ENCODE measurements around the gene FAM72D.
"Not testable (repeated sequence)": the region's sequence is repeated elsewhere in the genome, so short reads cannot be mapped to it uniquely, and the experiment has no call there.

FAM72D gene

DNA sequence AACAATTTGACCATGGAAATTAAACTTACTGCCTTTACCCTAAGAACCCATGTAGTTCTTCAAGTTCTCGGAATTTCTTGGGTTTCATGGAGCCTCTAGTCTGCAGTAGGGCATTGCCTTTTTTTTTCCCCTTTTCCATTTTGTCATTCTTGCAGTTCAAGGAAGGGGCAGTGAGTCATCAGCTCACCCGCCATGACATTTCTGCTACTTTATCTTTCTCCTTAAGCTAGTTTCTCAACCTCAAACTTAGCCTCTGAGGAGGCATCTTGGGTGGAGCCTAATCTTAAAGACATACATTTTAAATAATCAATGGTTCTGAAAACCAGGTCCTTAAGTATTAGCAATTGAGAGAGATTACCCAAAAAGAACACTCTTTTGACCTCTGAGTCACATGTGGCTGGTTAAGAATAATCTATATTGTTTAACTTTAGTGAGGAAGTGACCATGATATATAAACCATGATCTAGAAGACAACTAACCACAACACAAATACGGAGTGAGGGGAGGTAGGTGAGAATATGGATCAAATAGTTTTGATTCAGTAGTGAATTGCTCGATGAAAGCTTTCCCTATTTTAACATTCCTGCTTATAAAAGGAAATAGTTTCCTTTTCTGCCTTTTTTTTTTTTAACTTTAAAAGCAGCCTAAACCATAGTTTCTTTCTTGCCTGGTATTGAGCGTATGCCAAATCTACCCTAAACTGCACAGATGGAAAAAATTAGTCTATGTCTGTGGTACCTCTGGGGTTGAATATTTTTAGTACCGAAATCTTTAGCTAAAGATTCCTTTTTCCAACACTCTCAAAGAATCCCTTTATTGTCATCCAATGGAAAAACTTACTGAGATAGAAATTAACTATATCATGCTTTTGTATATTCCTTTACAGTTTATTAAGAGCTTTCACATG is 20.1 kb downstream of the FAM72D start:
- H3K27ac ChIP-seq, H4K20me1 ChIP-seq, H3K4me1 ChIP-seq, H3K36me3 ChIP-seq, H3K9me3 ChIP-seq, H3K4me2 ChIP-seq, H3K4me3 ChIP-seq, H3K27me3 ChIP-seq, H3K9ac ChIP-seq: not testable (repeated sequence)

DNA sequence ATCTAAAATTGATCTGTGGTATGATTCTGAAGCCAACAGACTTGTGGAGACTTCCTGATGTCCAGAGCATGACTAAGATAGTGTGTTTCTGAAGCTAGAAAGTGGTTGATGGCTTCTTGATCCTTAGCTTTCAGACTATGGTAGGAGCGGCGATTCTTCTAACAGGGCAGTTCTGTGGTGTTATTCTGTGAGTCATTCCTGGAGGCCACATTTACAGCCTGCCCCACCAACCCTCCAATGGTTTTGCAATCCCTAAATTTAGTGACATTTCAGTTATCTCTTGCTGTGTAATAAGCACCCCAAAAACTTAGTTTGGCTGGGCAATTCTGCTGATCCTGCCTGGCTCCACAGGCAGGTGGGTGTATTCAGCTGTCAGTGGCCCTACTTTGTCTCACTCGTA is 24.1 kb downstream of the FAM72D start:
- not testable (repeated sequence) for H3K36me3 ChIP-seq, H3K9me3 ChIP-seq, H3K9ac ChIP-seq, H3K4me3 ChIP-seq, H3K27ac ChIP-seq, H3K27me3 ChIP-seq, H3K4me2 ChIP-seq, H3K4me1 ChIP-seq, H4K20me1 ChIP-seq

DNA sequence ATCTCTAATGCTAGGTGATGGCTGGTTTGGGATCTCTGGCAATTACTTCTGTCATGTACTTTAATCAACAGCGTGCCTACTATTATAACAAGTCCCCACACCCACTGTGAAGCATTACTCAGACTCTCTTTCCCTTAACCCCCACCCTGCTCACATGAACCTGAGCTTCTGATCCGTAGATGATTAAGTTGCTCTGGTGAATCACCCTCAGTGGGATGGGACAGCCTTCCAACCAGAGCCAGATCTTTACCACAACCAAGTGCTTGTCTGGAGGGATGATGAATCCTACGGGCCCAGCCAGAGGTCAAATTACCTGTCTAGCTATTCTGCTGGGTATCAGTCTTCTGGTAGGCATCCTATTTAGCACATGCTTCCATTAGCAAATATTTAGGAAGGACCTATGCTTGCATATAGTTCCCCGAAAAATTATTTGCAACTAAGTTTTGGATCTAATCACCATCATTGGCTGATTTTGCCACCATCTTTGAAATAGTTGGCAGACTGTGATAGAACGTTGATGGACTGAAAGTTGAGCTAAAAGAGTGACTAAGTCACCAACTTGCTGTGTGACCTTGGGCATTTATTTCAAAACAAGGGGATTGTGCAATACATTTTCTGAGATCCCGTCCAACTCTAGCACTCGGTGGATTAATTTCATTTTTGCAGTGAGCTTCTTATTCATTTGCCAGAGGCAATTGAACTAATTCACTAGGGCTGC is 26.7 kb downstream of the FAM72D start:
- H3K27ac ChIP-seq, H3K36me3 ChIP-seq, H3K4me3 ChIP-seq, H3K4me2 ChIP-seq, H3K9me3 ChIP-seq, H3K4me1 ChIP-seq, H3K27me3 ChIP-seq, H3K9ac ChIP-seq, H4K20me1 ChIP-seq: not testable (repeated sequence)

DNA sequence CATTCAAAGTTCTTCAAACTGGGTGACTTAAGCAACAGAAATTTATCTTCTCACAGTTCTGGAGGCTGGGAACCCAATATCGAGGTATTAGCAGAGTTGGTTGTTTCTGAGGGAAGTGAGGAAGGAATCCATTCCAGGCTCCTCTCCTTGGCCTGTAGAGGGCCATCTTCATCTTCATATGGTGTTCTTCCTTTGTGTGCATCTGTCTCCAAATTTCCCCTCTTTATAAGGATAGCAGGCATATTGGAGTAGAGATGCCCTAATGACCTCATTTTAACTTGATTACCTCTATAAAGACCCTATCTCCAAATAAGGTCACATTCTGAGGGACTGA is 27.3 kb downstream of the FAM72D start:
- not testable (repeated sequence) for H3K36me3 ChIP-seq, H3K4me1 ChIP-seq, H3K27me3 ChIP-seq, H3K9me3 ChIP-seq, H3K4me2 ChIP-seq, H3K9ac ChIP-seq, H3K4me3 ChIP-seq, H3K27ac ChIP-seq, H4K20me1 ChIP-seq

DNA sequence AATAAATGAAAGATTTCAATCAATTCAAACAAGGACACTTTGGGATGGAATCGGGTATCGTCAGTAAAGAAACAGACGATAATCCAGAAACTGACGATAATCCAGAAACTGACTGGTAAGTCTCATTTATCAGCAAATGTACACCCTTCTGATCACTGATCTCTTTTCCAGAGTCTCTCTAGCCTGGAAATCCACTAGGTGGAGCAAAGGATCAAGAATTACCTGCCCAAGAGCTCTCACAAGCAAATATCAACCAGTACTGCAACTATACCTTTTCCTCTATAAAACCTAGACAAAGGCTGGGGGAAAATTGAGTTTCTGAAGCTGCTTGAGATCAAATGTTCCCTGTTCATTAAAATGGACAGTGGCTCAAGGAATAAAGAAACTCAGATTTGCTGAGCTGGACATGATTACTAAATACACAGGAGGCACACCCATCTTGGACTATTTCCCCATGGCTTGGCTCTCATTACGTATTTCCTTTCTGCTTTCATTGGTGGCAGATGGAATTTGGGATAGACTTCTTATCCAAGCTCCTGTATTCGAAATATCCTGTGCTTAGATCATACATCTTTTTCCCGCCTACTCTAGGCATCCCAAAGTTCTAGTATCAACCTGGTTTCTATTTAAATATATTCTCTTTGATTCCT is 28.3 kb downstream of the FAM72D start:
- not testable (repeated sequence) for H4K20me1 ChIP-seq

DNA sequence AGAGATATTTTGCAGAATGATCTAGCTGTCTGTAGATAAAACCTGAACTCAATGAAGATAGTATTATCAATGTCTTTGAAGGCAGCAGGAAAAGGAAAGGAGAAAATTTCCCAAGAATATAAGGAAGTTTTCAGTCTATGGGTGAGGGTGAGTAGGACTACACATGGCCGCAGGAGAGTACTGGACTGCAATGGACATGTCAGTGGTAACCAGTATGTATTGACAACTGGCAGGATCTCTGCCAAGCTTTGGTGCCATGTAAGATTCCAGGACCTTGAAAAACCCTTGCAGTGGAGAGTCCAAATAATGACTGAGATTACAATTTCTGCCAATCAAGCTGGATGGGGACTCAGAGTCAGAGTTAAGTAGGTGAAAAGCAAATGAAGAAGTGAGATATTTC is 29.3 kb downstream of the FAM72D start:
- not testable (repeated sequence) for H3K4me1 ChIP-seq, H3K4me2 ChIP-seq, H4K20me1 ChIP-seq, H3K9ac ChIP-seq, H3K27ac ChIP-seq, H3K36me3 ChIP-seq, H3K27me3 ChIP-seq, H3K4me3 ChIP-seq, H3K9me3 ChIP-seq

More for the DNA sequence above, 28.3 kb downstream of the FAM72D start:
- H3K27ac ChIP-seq, H3K4me3 ChIP-seq, H3K4me2 ChIP-seq, H3K4me1 ChIP-seq, H3K9me3 ChIP-seq, H3K27me3 ChIP-seq, H3K9ac ChIP-seq, H3K36me3 ChIP-seq: not testable (repeated sequence)

DNA sequence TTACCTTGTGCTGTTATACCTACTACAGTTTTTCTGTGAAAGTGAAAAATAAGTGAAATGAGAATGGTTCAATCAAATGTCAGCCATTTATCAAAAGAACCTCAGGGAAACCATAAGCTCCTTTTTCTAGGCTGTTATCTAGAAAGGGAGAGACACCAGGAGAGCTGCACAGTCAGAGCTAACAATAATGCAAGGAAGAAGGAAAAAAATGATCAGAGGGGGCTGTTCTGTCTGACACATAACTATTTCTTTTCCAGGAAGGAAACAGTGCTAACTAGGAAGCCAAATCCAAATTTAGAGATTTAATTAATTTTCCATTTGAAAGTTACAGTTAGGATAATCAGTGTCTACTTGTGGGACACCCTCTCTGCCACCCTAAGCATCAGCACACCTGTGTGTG is 31.4 kb downstream of the FAM72D start:
- not testable (repeated sequence) for H3K36me3 ChIP-seq, H3K9ac ChIP-seq, H4K20me1 ChIP-seq, H3K27ac ChIP-seq, H3K4me3 ChIP-seq, H3K4me2 ChIP-seq, H3K4me1 ChIP-seq, H3K9me3 ChIP-seq, H3K27me3 ChIP-seq

DNA sequence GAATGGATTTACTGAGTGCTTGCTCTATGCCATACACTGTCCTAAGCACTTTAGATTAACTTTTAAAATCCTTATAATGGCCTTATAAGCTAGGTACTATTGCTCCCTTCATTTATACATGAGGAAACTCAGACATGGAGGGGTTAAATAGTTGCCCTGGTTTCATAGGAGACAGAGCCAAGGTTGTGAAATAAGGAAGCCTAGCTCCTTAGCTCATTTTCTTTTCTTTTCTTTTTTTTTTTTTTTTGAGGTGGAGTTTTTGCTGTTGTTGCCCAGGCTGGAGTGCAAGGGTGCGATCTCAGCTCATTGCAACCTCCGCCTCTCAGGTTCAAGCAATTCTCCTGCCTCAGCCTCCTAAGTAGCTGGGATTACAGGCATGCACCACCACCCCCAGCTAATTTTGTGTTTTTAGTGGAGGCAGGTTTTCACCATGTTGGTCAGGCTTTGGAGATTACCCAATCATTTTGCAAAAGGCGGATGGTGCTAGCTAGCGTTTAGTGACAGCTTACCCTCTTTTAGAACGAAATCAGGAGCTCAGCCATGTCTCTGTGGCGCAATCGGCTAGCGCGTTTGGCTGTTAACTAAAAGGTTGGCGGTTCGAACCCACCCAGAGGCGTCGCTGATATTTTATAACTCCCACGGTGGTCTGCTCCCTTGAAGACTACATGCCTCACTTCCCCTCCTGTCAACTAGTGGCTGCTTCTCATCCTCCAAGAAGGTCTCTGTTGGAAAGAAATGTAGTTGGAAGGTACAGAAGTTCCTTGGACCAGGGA is 33.1 kb downstream of the FAM72D start:
- not testable (repeated sequence) for H3K9ac ChIP-seq, H3K4me2 ChIP-seq, H3K36me3 ChIP-seq, H3K27me3 ChIP-seq, H3K9me3 ChIP-seq, H3K4me3 ChIP-seq, H3K4me1 ChIP-seq, H3K27ac ChIP-seq, H4K20me1 ChIP-seq

DNA sequence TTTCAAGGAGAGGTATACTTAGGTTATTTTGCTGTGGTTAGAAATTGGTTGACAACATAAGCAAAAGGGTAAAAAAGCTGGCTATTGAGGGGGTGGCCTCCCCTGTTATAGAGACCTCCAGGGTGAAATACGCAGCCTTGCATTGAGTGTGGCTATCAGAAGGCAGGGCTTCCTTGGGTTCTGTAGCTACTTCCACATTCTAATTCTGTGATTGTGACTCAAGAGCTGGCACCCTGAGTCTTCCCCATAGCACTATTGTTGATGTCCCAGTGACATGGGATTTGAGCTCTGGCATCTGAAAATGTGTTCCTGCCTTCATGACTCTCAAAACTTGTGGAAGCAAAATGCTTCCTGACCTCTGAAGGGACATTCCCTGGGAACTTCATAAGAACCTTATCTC is 38.7 kb downstream of the FAM72D start:
- H4K20me1 ChIP-seq, H3K4me2 ChIP-seq, H3K27me3 ChIP-seq, H3K4me3 ChIP-seq, H3K9ac ChIP-seq, H3K4me1 ChIP-seq, H3K36me3 ChIP-seq, H3K9me3 ChIP-seq, H3K27ac ChIP-seq: not testable (repeated sequence)

DNA sequence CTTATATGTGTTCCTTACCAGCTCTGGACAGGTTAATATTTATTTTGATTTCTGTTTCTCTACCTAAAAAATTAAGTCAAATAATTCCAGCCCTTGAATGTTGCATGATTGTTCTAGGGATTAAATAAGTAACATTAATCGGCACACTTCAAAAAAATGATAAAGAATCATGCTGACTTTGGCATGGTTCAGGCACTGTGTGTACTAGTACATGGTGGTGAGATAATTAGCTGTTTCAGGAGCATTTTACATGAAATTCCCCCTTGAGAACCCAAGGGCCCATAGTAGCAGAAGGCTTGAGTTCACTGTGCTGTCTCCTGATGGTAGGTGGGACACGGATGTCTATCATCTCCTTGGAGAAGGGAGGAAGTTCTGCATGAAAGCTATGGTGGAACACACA is 44.8 kb downstream of the FAM72D start:
- H3K9me3 ChIP-seq, H3K4me3 ChIP-seq, H3K36me3 ChIP-seq, H3K9ac ChIP-seq, H4K20me1 ChIP-seq, H3K27ac ChIP-seq, H3K4me2 ChIP-seq, H3K4me1 ChIP-seq, H3K27me3 ChIP-seq: not testable (repeated sequence)

DNA sequence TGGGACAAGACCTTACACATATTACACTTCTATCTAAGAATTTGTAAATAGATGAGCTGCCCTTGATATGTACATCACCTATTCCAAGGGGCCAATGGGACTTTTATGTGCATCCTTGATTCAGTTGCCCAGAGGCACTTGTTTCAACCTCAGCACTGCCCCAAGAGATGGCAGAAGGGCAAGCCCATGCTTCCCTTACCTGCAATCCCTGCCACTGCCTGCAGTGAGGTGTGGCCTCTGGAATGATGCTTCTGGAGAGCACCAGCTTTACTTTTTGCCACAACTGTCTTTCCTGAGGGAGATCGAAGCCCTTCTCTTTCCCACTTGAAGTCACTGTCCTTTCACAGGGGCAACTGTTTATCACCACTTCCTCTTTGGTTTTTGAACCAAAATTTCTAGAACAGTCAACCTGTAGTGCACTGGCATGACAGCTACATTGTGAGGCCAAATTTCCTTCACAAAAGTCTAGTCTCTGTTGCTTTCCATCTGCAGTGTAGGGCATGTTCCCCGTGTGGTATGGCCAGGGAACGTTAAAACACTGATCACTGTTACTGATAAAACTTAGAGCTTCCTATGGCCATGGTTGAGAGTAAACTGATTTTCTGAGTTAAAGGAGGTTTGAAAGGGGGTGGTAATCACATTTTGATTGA is 48.6 kb downstream of the FAM72D start:
- H3K4me3 ChIP-seq, H3K27ac ChIP-seq, H3K36me3 ChIP-seq, H3K4me1 ChIP-seq, H3K9ac ChIP-seq, H3K9me3 ChIP-seq, H3K27me3 ChIP-seq, H4K20me1 ChIP-seq, H3K4me2 ChIP-seq: not testable (repeated sequence)

DNA sequence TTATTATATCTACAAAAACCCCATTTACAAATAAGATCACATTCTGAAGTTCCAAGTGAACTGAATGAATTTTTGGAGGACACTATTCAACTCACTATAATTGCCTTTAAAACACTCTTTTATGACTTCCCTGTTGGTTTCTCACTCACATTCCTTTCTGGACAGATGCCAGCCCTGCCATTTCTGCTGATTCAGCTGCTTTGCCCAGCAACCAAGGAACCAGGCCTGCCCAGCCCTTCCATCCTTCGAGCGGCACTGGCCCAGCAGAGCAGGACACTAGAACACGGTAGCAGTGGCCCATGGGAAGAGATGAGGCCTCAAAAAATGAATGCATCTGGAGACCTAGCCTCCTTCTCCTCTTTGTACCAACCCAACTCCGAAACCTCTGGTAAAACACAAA is 50.5 kb downstream of the FAM72D start:
- not testable (repeated sequence) for H3K4me2 ChIP-seq, H3K9me3 ChIP-seq

DNA sequence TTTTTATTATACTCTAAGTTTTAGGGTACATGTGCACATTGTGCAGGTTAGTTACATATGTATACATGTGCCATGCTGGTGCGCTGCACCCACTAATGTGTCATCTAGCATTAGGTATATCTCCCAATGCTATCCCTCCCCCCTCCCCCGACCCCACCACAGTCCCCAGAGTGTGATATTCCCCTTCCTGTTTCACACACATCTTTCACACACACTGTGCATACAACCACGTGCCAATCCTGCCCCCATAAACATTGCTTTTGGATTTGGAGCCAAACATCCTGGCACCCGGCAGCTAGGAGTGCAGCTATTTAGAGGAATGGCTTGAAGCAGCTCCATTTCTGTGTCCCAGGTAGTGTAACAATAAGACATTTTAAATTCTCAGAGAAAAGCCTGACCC is 51.4 kb downstream of the FAM72D start:
- not testable (repeated sequence) for H3K36me3 ChIP-seq, H3K27ac ChIP-seq, H3K9ac ChIP-seq, H3K27me3 ChIP-seq, H3K4me2 ChIP-seq, H3K4me3 ChIP-seq, H3K9me3 ChIP-seq, H3K4me1 ChIP-seq, H4K20me1 ChIP-seq

More for the DNA sequence above, 50.5 kb downstream of the FAM72D start:
- H3K36me3 ChIP-seq, H4K20me1 ChIP-seq, H3K4me3 ChIP-seq, H3K27me3 ChIP-seq, H3K4me1 ChIP-seq, H3K27ac ChIP-seq, H3K9ac ChIP-seq: not testable (repeated sequence)

DNA sequence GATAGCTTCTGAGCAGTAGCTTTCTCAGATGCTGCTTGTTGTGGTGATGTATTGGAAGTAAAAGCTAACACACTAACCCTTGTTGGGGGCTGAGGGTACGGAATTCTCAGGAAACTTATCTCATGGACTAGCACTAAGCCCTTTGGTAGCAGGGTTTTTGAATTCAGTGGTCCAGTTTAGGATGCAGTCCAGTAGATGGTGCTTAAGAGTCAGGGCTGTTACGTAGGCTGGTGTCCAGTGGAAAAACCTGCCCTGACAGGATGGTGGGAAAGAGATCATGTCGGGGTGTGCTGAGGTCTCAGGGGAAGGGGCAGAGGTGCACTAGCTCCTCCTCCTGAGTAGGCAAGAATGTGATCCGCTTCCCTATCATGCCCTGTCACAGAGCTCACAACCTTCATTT is 59.6 kb downstream of the FAM72D start:
- not testable (repeated sequence) for H3K27ac ChIP-seq, H3K4me3 ChIP-seq, H3K27me3 ChIP-seq, H3K9me3 ChIP-seq, H4K20me1 ChIP-seq, H3K36me3 ChIP-seq, H3K4me2 ChIP-seq, H3K9ac ChIP-seq, H3K4me1 ChIP-seq
